ENCODE results near the gene LHX2.

Gene LHX2

DNA sequence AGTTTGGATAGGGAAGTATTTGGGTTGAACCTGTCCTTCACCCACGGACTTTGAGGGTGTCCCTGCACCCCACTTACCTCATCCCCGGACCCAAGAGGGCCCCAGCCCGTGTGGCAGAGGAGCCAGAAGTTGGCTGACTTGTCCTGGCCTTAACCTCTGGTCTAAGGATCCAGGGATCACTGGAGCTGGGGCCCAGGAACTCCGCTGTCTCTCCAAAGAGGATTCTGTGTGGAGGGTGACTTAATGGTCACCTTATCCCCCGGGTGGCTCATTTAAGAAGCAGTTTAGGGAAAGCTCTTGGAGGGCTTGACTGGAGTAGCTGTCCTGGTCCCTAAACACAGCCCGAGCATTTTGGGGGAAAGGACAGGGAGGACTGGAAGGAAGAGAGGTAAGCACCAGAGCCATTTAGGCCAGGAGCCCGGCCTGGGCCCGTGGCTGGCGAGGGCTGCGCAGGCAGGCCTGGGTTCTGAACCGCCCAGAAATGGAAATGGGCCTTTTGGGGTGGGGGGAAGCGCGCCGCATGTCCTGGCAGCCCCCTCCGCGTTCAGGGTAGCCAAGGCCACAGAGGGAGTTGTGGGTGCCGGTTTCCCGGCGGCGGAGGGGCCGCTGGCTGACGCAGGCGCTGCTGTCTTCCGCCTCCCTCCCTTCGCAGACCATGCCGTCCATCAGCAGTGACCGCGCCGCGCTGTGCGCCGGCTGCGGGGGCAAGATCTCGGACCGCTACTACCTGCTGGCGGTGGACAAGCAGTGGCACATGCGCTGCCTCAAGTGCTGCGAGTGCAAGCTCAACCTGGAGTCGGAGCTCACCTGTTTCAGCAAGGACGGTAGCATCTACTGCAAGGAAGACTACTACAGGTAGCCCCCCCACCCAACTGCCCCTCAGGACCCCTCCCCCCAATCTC, 2.0 kb downstream of the LHX2 start:
- no peak for DNase-seq (ENCODE audit: low read depth in 2 of 2)

DNA sequence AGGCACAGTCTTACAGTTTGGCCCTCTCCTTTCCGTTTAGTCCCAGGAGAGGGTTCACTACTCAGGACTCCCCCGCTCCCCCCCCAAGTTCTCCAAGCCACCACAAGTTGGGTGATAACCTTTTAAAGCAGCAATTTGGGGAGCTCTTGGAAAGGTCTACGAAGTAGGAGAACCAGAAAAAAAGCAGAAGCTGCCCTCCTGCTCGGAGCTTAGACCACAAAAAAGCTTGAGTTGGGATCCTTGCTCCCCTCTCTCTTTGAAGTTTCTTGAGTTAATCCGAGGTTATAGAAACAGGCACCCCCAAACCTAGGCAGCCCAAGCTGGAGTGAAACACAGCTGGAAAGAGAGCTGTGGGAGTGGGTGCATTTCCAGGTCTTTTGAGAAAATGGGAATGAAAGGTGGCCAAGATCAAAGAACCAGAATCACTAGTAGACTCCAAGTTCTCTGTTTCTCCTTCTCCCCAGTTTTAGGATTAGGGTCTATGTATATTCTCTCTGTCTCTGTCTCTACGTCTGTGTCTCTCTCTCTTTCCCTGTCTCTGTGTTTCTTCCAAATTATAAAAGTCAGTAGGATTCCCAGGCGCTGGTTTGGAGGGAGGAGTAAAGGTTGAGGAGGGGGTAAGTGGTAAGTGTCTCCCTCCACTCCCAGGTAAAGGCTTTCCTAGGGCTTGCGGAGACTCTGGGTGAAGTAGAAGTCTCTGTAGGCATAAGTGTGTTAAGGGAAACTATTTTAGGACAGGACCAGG, 2.8 kb downstream of the LHX2 start:
- DNase-seq (ENCODE audit: low read depth in 2 of 2), result no peak

DNA sequence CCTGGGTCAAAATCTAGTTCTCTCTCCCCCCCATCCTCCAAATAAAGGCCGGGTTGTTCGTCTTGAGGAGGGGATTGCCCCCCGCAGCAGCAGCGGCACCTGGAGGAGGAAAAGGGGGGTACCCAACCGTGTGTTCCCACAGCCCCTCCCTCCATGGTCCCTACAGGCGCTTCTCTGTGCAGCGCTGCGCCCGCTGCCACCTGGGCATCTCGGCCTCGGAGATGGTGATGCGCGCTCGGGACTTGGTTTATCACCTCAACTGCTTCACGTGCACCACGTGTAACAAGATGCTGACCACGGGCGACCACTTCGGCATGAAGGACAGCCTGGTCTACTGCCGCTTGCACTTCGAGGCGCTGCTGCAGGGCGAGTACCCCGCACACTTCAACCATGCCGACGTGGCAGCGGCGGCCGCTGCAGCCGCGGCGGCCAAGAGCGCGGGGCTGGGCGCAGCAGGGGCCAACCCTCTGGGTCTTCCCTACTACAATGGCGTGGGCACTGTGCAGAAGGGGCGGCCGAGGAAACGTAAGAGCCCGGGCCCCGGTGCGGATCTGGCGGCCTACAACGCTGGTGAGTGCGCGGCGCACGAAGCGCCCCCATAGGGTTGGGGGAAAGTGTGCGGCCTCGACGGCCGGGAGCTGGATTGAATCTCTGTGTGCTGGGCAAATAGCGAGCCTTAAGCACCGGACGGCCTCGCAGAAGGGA, 3.5 kb downstream of the LHX2 start:
- no peak for DNase-seq (ENCODE audit: low read depth in 2 of 2)

DNA sequence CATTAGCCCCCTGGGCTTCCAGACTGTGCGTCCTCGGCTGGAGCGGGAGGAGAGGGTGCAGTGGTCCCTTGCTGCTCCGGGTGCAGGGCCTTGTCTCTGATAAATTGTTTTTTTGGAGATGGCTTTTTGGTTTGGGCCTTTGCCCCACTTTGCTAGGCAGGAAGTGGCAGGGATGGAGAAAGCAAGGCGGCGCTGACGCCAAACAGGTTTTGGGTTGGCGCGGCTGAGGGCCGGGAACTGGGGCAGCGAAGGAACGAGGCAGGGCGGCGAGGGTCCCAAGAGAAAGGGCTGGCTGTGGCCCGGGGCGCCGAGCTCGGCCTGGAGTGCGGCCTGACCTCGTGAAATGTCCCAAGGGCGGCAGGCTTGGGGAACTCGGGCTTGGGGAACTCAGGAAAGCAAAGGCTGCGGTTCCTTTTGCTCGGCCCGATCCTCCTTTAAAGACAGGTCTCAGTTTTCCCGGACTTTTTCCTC, 4.1 kb downstream of the LHX2 start:
- no peak for DNase-seq (ENCODE audit: low read depth in 2 of 2)

DNA sequence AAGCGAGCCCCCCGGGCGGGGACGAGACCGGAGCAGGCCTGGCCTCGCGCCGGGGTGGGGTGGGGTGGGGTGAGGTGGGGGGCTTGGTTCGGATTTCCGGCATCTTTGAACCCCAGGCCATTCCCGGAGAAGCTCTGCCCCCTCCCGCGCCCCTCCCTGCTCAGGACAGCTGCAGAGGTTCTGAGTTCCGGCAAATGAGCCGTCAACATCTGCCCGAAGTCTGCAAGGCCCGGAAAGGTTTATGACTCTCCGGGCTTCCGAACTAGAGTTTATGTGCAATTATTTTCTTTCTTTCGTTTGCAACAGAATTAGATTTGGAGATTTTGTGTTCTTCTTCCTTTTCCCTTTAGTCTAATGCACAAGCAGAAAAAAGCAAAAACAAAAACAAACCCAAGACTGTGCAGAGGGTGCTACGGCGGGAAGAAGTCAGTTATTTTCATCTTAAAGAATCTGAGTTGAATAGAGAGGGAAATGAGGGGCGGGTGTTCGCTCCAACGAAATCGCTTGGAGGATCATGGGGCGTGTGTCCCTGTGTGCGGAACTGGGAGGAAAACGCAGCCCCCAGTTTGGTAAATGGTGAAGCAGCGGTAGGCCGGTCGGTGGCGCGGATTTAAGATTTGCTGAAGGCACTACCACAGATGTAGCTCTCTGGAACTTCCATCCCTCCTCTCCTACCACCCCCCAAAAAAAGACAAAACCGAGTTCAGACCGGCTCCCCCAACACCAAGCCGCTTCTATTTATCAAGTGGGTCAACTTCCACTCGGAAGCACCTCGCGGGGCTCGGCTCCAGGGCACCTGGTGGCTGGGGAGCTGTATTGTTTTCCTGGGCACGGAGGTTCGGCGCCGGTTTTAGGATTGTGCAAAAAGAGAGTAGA, 4.8 kb downstream of the LHX2 start:
- DNase-seq (ENCODE audit: low read depth in 2 of 2), result no peak

DNA sequence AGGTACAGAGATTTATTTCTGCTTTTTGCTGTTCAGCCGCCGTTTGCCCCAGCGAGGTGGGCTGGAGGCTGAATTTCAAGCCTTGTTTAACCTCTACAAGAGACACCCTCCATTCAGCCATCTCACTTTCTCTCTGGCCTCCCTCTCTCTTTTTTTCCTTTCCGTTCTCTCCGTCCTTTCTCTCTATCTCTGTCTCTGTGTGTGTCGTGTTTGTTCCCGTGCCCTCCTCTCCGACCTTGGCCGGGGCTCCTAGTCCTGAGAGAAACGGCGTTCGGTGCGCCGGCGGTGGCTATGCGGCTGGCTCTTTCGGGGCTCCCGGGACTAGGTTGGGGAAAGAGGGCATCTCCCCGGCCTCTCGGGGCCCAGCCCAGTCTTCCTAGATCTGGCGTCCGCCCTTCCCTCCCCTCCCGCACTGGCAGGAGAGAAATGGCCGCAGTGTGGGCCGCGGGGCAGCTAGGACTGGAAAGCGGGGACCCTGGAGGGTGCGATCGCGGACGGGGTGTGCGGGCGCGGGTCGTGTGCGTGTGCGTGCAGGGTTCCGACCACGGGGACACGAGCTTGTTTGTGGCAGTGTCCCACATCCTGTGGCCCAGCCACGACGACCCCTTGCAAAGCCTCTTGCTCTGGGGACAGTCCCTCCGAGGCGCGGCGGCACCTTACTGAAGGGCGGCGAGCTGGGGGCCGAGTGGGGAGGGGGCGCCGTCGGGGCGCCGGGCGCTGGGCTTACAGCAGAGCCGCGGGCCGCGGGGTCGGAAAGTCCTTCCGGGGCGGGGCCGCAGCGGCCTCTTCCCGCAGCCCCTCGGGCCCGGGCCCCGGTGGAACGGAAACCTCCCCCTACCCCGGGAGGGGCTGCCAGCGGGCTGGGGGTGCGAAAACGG, 5.7 kb downstream of the LHX2 start:
- DNase-seq (ENCODE audit: low read depth in 2 of 2), result no peak

DNA sequence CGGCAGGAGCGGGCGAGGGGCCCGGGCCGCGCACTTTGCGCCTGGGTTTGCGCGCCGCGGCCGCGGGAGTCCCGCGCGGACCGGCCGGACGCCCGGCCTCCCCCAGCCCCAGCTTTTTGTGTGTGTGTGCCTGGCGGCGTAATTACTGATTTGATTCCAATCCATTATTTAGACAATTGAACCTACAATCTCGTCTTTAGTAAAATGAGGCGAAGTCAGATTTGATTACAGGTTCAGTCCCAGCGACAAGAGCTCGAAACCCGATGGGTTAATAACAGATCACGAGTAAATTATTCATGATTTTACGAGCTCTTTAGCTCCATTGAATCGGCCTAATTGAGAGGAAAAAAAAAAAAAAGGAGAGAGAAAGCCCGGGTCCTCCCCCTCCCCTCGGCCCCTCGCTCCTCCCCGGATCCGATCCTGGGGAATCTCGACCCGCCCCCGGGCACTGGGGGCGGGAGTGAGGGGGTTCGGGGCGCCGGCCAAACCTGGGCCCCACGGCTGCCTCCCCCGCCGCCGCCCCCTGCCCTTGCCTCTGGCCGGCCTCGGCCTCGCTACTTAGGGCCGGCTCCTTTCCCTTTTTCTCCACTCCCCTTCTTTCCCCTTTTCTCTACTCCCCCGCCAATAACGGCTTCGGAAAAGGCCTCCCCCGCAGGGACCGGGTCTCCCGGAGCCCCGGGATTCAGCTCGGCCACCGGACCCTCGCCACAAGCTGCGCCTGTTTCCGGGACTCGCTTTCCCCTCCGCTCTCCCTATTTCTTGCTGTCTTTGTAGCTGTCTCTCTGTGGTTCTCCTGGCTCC, 6.6 kb downstream of the LHX2 start:
- DNase-seq (ENCODE audit: low read depth in 2 of 2), result no peak

DNA sequence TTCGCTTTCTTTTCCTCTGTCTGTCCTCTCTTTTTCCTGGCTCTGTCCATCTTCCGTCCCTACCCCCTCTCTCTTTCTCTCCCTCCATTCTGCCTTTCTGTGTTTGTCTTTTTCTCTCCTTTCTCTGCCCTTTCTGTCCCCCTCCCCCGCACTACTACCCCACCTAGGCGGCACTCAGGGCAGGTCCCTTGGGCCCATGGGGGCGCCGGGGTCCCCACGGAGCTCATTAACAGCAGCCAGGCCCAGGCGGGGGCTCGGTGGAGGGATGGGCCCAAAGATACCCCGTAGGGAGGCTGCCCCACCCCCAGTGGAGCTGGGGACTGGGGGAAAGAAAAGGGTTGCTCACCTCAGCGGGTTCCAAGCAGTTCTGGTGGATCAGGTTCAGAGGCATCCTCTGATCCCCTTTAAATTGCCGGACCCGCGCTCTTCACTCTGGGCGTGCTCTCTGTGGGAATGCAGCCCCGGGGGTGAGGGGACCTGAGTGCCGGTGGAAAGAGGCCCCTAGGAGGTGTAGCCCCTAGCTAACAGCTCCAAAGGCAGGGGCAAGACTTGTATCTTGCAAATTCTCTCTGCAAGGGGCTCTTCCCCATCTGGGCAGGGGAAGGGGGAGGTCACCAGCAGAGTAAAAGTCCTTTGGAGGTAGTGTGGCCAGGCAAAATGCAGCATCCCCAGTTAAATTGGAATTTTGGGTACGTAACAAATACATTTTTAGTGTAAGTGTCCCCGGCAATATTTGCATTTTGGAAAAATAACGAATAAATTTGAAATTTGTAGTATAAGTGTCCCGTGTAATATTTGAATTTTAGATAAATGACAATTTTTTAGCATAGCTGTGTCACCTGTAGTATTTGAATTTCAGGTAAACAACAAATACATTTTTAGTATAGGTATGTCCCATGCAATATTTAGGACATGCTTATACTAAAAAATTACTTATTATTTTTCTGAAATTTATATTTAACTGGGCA, 7.4 kb downstream of the LHX2 start:
- no peak for DNase-seq (ENCODE audit: low read depth in 2 of 2)

DNA sequence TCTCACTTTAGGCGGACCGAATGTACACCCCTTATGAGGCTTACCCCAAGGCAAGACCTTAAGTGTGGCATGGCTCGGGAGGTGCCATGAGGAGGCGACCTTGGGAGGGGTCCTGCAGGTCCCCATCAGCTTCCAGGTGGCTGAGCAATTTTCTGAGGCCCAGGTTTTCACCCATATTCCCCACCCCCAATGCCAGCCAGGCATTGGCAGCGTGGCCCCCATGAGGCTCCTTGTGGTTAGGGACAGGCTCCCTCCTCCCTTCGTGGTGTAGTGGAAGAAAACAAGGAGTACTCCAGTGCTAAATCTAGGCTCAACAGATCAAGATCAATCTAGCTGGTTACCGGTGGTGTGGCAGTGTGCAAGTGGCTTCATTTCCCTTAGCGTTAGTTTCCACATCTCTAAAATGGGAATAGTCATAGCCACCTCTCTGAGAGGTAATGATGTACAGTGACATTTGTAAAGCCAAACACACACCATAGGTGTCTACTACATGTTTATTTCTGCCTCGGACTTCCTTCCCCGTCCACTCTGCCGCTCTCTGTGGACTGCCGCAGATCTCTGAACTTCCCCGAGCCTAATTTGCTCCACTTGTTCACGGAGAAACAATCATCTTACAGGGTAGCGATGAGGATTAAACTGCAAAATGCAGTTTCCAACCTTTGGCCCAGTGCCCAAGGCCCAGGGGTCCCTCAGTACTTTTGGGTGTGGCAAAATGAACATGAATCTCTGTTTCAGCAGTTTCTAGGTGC, 8.4 kb downstream of the LHX2 start:
- DNase-seq (ENCODE audit: low read depth in 2 of 2), result no peak

DNA sequence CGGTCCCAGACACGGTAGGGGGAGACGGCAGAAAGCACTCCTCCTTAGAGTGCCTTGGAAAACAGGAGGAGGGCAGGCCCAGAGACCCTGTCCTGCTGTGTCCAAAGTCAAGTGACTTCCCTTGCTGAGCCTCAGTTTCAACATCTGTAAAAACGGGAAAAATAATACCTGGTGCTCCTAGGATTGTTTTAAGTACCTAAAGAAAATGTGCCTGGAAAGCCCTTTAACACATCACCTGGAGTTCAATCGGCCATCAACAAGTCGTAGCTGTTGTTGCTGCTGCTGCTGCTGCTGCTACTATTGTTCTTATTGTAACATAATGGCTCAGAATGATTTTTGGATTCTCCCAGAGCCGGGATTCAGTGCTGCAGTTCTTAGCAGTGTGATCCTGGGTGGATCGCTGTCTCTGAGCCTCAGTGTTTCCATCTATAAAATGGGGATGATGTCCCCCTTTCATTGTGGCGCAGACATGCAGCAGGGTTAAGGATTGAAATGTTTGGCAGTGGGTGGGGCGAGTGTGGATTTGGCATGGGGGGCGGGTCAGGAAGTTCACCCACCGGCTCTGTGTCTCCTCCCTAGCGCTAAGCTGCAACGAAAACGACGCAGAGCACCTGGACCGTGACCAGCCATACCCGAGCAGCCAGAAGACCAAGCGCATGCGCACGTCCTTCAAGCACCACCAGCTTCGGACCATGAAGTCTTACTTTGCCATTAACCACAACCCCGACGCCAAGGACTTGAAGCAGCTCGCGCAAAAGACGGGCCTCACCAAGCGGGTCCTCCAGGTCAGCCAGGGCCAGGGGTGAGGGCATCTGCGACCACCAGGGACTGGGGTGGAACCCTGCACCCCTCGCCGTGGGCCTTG, 9.2 kb downstream of the LHX2 start:
- no peak for DNase-seq (ENCODE audit: low read depth in 2 of 2)

DNA sequence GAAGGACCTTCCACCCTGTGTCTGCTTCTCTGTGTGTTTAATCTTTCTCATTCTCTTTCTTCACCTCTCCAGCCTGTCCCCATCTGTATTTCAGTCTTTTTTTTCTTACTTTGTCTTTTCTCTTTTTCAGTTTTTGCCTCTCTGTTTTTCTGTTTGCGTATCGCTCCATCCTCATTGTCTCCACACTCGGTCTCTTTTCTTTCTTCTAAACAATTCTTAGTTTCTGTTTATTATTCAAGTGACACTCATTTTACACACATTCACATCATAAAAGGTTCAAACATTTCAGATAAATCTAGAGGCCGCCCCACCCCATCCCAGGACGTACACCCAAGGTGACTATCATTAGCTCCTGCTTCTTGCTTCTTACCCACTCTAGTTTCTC, 9.8 kb downstream of the LHX2 start:
- DNase-seq (ENCODE audit: low read depth in 2 of 2), result no peak

DNA sequence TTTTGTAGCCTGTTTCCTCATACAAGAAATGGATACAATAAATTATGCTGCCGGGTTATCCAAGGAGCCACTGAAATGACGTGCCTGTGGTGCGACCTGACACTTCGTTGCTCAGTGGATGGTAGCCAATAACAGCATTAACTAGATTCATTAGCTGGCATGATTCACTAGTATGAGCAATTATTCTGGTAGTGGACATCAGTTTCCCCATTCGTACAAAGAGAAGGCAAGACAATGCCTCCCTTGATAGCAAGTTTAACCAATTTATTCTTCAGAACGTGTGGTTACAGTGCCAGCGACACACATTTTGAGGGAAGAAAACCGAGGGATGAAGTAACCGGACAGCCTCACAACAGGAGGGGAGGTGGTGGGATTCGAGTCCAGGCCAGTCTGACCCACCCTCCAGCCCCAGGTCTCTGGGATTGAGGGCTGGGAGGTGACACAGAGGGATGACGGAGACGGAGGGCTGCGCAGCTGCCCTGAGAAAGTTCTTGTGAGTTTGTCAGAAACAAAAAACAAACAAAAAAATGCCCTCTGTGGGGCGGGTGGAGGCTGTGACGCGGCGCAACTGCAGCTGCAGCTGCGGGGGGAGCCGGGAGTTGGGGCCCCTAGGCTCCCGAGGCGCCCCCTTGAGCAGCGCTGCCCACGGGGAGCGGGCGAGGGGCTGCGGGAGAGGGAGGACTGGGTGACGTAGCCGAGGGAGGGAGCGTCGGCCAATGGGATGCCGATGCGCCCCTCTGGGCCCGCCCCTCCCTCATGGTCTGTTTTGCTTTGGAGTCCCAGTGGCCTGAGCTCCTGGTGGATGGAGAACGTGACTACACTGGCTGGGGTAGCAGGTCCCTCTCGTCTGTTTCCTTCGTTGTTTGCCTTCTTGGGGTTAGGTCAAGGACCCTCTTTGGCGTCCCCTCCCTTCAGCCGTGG, 10.9 kb downstream of the LHX2 start:
- DNase-seq (ENCODE audit: low read depth in 2 of 2), result no peak

DNA sequence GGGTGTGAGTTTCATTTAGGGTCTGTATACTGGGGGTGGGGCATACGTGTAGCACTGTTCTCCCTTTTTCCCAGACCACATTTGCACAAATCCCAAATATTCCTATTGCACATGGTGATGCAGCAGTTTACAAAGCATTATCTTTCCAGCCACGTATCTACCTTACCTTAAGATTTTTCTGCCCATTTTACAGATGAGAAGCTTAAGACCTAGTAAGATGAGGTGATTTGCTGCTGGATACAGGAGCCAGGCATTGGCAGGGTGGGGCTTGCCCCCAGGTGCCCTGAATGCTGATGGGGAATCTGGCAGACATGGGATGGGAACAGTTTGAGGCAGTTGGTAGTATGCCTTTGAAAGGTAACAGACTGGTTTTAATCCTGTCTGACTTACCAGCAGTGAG, 12.5 kb downstream of the LHX2 start:
- DNase-seq (ENCODE audit: low read depth in 2 of 2), result no peak

DNA sequence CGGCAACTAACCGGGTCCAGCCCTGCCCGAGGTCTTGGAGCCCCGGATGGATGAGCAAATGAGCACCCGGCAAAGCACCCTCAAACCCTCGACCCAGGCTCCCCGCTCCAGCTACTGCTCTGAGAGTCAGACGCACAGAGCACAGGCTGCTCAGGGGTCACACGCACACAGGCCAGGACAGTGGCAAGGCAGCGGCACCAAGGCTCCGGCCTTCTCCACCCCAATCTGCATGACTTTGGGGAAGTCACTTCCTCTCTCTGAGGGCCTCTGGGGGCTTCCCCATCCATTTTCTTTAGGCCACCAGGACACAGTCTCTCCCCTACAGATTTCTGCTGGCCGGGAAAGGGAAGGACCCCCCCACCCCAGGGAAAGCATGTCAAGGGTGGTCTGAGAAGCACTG, 18.0 kb downstream of the LHX2 start:
- no peak for DNase-seq (ENCODE audit: low read depth in 2 of 2)

DNA sequence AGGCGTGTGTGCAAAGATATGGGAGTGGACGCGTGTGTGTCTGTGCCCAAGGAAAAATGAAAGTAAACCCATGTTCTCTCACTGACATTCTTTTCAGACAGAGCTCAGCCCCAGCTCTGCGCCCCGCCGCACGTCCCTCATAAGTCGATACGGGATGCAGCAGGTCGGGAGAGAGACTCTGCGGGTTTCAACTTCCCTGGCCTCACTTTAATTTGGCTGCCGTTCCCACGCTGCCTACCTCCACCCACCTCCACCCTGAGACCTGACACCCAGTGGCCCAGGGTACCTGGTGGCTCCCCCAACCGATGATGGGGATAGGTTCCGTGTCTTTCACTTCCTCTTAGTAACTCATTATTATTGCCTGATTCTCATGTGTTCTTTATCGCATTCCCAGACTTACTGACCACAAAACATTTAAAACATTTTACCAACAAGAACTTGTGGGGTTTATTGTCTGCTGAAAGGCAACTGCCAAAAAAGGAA, 19.4 kb downstream of the LHX2 start:
- no peak for DNase-seq (ENCODE audit: low read depth in 2 of 2)
